C4-2B (cell line): ENCODE data around the gene MAG.

Experiments
- H3K27ac ChIP-seq: fragments of 450-650 bp; 2 replicates; pipeline ENCODE4 v1.5.1; 2017
- CTCF ChIP-seq: fragments of 450-650 bp; conservative IDR thresholded peaks from 2 replicates; pipeline ENCODE4 v1.5.1; 2017; ENCODE audit warnings: mild to moderate bottlenecking
- ZFX ChIP-seq: fragments of 450-650 bp; IDR thresholded peaks from 2 replicates; pipeline ENCODE4 v1.6.1; 2017

The MAG gene

GRCh38 chr19:35251456-35251855 lies 40.5 kb upstream of the MAG start:
- H3K27ac ChIP-seq, result no peak overlapping the region
- no peak for TF ChIP-seq CTCF
- TF ChIP-seq ZFX, result no peak

- no peak for TF ChIP-seq CTCF
- TF ChIP-seq ZFX, result no peak
- no peak overlapping the region for H3K27ac ChIP-seq
These were observed 38.4 kb upstream of the MAG start for GRCh38 chr19:35253316-35254286.

- TF ChIP-seq CTCF (no peak), ZFX (no peak)
- no peak overlapping the region for H3K27ac ChIP-seq
These were observed 37.3 kb upstream of the MAG start for GRCh38 chr19:35254341-35255297.

GRCh38 chr19:35256566-35256965 lies 35.4 kb upstream of the MAG start:
- H3K27ac ChIP-seq, result no peak overlapping the region
- TF ChIP-seq ZFX, result no peak
- no peak for TF ChIP-seq CTCF

GRCh38 chr19:35257113-35257461 lies 34.9 kb upstream of the MAG start:
- no peak overlapping the region for H3K27ac ChIP-seq
- TF ChIP-seq CTCF, result no peak
- TF ChIP-seq ZFX, result no peak

GRCh38 chr19:35260694-35261304 lies 31.2 kb upstream of the MAG start:
- no peak overlapping the region for H3K27ac ChIP-seq
- TF ChIP-seq CTCF, result no peak
- no peak for TF ChIP-seq ZFX
